Activated T-helper 1 cell treated with Interleukin-2 at 50 U/mL for 16 hours (primary cell): ENCODE results near the gene CDKAL1.

Experiments used
- DNase-seq: peaks from one replicate; pipeline ENCODE4 v3.0.0-alpha.2; 2020; ENCODE audit warnings: low read depth

Gene CDKAL1

DNA sequence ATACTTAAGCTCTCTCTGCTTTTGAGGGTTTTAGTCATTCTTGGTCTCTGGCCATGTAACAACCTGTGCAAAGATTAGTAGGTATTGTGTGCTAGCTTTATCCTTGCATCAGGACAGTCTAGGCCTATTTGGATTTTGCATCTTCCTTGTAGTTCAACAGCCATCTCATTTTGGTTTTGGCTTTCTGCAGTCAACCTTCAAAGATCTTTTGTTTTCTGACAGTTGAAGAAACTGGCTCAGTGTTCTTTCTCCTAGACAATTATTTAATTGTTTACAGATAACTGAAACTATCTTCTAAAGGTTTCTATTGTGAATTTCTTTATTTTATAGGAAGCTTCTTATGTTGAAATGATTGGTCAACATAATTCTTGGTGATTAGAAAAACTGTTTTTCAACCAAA, 307.5 kb downstream of the CDKAL1 start:
- DNase-seq: no peak

GRCh38 chr6:20845592-20845991, 311.3 kb downstream of the CDKAL1 start:
- no peak for DNase-seq

DNA sequence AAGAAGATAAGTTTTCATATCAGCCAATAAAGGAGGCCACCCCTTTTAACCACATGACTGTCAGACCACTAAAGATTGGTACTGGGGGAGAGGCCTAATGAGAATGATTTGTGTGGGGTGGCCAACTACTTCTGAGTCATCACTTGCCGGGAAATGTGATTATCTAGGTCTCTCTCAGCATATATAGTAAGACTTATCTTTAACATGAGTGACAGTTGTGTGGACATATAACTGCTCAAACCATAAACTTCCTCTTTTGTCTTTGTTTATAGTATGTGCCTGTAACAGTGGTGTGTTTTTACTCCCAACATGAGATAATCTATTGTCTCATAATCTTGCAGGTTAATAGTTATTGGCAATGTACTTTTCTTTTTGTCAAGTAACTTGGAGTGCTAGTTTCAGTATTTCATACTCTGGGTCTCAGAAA, 312.4 kb downstream of the CDKAL1 start:
- no peak for DNase-seq

DNA sequence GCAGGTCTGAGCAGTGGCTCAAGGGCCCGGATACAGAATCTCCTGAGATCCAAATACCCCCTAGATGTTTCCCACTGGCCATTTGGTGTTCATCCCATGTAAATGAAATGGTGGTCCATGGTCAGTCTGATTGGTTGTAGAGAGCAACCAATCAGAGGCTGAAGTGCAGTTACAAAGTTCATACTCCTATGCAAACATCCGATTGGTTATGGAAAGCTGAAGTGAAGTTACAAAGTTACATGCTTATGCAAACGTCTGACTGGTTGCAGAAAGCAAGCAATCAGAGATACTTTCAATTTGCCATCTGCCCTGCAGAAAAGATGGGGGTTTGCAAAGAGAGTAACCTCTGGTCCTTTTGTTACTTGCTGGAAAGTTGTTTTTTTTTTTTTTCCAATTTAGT, 313.6 kb downstream of the CDKAL1 start:
- no peak for DNase-seq

DNA sequence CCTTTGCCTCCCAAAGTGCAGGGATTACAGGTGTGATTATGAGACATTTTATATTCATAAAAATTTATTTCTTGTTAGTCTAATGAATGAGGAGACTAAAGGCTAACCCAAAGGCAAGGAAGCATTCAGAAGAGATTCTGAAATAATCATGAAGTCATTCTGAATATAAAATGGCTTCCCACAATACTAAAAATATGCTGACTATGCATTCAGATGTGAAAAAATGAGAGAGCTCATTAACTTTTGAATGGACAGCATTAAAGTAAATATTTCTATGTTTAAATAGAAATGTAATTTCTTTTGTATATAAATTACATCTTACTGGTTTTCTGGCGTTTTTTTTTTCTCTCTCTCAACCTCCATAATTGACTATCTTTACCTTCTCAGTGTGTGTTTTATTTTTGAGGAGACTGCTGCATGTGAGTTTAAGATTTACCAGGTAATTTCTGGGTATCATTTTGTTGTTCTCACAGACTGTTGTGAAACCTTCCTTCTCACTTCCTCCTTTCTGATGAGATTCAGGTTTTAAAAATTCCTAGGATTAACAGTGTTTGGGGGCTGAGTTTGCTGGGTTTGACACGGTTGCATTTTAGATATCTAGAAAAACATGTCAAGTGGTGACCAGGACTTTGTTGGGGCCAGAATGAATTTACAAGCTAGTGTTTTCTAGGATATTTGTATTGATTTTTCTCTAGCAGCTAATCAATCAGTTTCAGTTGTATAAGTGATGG, 316.6 kb downstream of the CDKAL1 start:
- DNase-seq: no peak

GRCh38 chr6:20851795-20852194, 317.5 kb downstream of the CDKAL1 start:
- DNase-seq: no peak

DNA sequence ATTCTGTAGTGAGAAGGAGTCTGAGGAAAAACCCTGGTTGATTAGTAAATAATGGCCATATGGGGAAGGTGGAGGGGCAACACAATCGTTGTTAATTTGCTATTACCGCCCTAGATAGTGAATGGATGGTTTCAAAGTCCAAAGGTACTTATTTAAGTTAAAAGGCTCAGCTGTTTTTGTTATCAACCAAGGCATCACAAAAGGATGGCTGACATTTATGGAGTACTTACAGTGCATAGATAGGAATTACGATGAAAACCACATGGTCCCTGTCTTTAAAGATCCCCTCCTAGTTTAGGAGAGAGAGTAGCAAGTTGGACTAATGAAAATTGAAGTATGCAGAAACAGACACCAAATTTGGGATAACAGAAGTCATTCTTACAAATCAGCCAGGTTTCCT, 319.6 kb downstream of the CDKAL1 start:
- DNase-seq: no peak

- DNase-seq: no peak
Measured at GRCh38 chr6:20856681-20857288, 322.5 kb downstream of the CDKAL1 start.

- no peak for DNase-seq
Measured at GRCh38 chr6:20861481-20861880, 327.2 kb downstream of the CDKAL1 start.

DNA sequence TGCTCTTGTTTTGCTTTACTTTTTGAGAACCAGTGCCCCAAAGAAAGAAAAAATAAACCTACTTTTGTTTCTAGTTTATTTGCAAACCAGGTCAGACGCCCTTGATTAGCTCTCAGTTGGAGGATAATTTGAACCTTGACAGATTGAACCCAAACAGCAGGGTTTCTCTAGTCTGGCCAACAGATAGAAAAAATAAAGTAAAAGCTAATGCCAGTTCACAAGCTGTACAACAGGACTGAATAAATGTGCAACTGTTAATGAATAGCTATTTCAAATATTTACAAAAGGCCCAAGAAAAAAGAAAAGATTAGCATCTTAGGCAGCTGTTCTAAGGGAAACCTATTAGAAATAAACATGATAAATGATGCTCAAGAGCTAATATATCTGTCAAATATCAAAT, 331.8 kb downstream of the CDKAL1 start:
- no peak for DNase-seq

DNA sequence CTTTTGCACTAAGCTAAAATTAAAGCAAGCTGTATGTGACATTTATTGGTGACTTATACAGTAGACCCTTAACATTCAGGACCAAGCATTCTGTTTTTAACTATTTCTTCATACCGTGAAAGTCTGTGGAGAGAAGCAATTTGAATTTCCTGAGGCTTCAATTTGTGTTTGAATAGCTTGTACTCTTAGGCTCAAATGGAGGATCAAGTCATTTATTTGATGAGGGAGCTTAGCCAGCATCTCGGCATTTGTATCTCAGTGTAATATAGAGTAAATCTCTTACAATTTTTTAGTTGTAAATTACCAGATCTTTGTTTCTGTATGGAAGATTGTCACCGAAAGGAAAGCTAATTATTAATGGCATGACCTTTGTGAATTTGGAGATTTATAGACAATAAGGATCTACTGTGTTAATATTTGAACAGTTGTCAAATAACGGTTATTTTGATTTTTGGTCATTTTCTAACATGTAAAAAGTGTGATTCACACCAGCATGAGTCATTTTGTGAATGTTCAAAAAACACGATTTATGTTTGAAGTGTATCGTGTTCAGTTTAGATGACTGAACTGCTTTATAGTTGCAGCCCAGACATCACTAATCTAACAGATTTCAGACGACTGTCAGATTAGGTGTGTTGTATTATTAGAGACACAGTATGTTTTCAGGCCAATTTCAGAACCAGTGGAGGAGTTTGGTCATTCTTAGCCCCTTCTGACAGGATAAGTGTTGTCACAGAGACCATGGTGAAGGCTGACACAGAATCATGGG, 332.9 kb downstream of the CDKAL1 start:
- DNase-seq: no peak

- no peak for DNase-seq
Measured at GRCh38 chr6:20868397-20869096, 334.3 kb downstream of the CDKAL1 start.

- no peak for DNase-seq
Measured at GRCh38 chr6:20870021-20870420, 335.8 kb downstream of the CDKAL1 start.

- no peak for DNase-seq
Measured at GRCh38 chr6:20870493-20870892, 336.2 kb downstream of the CDKAL1 start.

DNA sequence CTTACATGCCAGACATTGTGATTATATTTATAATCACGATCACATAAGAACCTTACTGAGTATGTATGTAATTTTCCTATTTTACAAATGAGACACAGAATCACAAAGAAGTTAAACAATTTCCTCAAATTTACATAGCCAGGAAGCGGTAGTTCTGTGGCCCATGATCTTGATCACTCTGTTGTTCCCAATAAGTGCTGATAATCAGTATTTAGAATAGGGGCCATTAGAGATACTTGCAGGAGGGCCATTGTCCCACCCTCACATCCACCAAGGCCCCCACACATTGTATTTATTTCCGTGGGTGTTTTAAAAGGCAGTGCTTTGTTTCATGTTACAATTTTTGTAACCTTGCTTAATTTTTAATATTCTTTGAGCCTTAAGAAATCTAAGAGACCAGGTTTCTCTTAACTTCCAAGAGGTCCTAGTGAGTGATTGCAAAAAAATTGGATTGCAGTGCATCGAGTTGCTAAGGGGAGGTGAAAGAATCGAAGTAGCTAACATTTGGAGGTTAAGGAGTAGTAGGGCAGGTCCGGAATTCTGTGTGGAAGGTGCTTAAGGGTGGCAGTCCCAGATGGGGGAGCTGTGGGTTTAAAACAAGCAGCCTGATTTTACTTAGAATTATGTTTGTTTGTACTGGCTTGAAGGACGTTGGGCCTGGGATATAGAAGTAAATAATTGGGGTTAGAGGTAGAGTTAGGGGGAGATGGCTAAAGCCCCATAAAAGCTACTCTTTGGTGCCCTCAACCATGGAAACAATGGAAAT, 339.4 kb downstream of the CDKAL1 start:
- no peak for DNase-seq

DNA sequence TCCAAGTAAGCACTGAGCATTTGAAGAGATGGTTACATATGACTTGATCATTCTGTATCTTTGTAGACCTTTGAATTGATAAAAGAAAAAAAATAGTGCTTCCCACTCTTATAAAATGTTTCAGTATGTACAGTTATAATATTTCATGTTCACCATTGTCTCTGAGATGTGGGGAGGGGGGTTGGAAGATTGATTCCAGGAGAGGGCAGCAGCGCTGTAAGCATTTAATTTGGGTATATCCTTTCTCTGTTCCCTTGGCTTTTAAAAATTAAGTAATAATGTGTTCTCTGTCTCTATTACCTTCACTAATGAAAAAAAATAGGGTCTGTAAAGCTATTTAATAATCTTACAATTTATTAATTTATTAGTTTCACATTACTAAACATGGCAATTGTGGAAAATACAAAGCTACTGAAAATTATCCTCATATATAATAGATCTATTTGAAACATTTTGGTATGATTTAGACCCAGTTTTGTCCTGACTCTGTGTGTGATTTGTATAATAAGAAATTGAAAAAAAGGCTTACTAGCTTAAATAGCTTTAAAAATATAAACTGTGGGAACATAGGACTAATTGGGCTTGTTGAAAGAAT, 341.2 kb downstream of the CDKAL1 start:
- no peak for DNase-seq

- no peak for DNase-seq
Measured at GRCh38 chr6:20876036-20876435, 341.8 kb downstream of the CDKAL1 start.

- no peak for DNase-seq
Measured at GRCh38 chr6:20876561-20876960, 342.3 kb downstream of the CDKAL1 start.

GRCh38 chr6:20877008-20877937, 343.0 kb downstream of the CDKAL1 start:
- no peak for DNase-seq

GRCh38 chr6:20879121-20879520, 344.9 kb downstream of the CDKAL1 start:
- DNase-seq: no peak
